ENCODE data around the gene DDX39A.

The DDX39A gene

GRCh38 chr19:14433554-14434501 is 14.7 kb upstream of the DDX39A start:
- DNase-seq, result no peak

DNA sequence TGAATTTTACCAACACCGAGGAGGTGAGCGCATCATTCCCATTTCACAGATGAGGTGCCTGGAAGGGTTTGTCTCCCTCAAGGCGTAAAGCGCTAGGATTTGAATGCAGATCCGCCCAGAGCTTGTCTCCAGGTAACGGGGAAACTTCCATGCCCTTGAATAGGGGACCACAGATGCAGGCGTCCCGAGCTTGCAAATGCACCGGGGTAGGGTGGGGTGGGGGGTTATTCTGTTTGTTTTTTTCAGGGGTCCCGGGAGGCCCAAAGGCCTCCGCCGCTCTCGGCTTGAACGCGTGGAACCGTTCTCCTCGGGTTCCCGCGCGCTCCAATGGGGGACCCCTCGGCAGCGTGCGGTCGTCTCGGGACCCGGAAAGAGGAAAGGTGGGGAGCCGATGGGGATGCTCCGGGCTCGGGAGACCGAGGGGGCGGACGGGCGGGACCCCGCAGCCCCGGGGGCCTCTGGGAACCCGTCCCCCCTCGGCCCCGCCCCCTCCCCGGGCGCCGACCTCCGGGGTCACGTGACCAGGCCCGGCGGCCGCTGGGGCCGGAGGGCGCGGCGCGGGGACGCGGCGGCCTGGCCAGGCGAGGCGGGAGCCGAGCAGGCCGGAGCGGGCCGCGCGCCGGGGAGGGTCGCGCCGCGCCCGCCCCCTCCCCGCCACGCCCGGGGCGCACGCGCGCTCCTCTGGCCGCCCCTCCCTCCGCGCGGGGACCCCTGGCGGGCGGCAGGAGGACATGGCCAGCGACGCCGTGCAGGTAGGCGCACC is 13.8 kb upstream of the DDX39A start, which contains the start of gene PKN1:
Gene PKN1 (plus strand): TSS at position 516 of the 763 bp plus-strand sequence. CDS start 216 bp downstream, at position 732.
- DNase-seq, result no peak

DNA sequence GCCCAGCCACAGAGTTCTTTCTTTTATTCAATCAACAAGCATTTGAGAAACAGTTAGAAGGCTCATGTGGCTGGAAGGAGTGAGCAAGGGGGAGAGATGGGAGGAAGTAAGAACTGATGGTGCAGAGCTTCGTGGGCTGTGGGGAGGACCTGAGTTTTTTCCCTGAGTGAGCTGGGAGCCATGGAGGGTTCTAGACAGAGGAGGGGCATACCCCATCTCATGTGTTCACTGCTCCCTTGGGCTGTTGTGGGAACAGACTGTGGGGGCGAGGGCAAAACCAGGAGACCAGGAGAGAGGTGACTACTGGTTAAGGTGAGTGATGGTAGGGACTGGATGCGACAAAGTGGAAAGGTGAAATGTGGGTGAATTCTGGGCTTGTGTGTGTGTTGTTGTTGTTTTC is 11.6 kb upstream of the DDX39A start:
- no peak for DNase-seq

GRCh38 chr19:14428882-14429416 is 9.8 kb upstream of the DDX39A start:
- DNase-seq, result no peak

DNA sequence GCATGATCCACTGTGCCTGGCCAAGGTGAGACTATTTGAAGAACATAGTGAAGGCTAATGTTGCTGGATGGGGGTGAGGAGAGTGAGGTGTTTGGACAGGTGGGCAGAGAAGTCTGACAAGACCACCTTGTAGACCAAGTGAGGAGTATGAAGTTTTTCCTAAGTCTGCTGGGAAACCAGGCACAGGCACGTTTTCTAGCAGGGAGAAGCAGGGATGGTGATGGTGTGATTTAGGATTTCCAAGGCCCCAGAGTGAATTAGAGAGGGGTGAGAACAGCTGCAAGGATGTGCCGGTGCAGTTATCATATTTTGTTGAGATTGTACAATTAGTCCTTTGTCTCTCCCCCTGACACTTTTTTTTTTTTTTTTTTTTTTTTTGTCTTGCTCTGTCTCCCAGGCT is 8.3 kb upstream of the DDX39A start:
- no peak for DNase-seq

DNA sequence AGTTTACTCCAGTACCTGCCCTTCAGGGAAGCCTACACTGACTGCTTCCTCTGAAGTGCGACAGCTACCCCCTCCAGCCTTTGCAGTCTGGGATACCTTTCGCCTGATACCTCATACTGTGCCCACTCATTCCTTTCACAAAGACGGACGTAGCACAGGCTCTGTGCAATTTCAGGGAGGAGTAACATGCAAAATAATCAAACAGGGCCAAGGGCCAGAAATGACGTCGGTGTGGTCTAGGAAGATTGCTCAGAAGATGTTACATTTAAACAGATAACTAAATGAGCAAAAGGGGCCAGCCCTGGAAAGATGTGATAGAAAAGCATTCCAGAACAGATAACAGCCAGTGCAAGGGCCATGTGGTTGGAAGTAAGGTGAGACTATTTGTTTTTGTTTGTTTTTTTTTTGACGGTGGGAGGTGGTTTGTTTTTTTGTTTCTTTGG is 6.6 kb upstream of the DDX39A start:
- DNase-seq, result no peak

GRCh38 chr19:14418856-14419105 is 360 bp downstream of the DDX39A start:
- DNase-seq, result no peak

GRCh38 chr19:14416817-14417231 is 2.3 kb downstream of the DDX39A start:
- no peak for DNase-seq

- no peak for DNase-seq
Observed at GRCh38 chr19:14414926-14415690, 4.0 kb downstream of the DDX39A start.

DNA sequence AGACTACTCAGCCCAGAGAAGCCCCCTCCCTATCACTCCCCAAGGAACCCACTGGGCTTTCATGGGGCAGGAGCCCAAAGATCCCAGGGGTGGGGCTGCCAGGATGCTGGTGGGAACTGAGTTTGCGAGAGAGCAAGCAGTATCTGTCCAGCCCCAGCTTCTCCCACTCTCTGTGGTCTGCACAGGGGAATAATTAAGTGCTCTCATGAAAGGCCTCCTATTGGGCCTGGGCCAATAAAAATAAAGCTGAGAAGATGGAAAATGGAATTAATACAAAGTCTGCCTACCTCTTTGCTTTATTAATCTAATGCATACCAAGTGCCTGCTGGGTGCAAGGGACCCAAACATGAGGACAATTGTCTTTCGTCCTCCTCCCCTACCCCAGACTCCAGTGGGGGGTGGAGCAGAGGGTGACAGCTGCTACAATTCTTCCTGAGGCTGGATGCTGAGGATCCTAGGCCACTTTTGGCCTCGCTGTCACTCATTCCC is 5.4 kb downstream of the DDX39A start:
- no peak for DNase-seq

- no peak for DNase-seq
Observed at GRCh38 chr19:14412996-14413692, 6.0 kb downstream of the DDX39A start.

DNA sequence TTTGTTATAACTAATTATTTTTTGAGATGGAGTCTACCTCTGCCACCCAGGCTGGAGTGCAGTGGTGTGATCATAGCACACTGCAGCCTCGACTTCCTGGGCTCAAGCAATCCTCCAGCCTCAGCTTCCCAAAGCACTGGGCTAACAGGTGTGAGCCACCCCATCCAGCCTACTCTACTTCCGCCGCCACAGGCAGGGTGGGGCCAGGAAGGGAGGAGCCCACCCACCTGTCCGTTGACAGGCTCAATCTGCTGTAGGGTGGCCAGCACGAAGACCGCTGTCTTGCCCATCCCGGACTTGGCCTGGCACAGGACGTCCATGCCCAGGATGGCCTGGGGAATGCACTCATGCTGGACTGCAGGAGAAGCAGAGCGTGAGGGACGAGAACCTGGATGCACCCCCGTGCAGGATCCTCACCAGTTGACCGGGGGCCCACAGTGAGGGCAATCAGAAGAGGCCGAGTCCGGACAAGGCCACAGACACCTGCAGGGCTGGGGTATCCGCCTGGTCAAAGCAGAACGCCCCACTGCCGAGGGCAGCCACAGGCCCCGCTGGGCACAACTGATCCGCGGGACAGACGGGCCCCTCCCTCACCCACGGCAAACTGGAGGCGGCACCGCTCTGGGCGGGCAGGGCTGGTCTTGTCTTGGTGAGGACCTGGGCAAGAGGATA is 6.7 kb downstream of the DDX39A start:
- no peak for DNase-seq

DNA sequence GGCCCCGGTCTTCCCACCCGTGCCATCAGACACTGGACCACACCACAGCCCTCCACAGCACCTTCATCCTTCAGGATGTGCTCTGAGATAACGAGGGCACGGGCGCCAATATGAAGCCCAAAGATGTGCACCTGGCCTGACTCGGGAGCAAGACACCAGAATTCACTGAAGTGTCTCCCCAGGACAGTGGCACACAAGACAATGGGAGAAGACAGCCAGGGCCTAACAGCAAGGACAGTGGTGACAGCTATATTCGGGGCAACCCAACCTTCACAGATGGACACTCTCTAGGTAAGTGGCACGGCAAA is 7.2 kb downstream of the DDX39A start:
- no peak for DNase-seq

GRCh38 chr19:14411161-14411937 is 7.8 kb downstream of the DDX39A start:
- DNase-seq, result no peak

DNA sequence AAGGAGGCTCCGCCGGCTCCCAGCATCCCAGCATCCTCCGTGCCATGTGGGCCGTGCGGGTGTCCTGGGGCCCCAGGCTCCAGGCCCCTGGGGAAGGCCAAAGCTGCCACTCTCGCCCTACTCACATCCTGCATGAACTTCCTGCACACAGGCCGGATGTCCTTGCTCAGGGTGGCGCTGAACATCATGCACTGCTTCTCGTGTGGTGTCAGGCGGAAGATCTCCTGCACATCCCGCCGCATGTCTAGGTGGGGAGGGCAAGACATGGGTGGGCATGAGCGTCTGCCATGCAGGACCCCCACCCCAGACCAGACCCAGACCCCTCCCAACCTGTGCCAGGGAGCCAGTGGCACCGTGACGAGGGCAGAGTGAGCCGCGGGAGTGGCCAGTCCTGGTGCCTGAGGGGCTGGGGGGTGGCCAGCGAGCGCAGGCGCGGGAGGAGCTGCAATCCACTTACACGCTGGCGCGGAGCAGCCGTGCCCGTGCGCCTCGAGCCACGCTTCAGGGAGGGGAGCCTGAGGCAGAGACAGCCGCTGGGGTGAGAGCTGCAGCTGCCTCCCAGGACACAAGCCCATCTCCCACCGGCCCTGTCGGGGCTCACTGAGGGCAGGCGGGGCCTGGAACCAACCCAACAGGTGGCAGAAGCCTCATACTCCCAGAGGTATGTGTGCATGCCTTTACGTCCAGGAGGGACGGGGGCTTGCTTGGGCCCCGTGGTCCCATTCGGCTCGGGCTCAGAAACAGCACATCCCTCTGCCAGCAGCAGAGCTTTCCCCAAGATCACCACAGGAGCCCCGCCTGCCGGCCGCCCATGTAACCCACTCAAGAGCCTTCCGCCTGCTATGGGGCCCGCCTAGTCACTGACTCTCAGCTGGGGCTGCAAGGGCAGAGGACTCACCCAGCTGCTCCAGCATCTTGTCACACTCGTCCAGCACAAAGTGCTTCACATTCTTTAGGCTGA is 8.8 kb downstream of the DDX39A start:
- no peak for DNase-seq

DNA sequence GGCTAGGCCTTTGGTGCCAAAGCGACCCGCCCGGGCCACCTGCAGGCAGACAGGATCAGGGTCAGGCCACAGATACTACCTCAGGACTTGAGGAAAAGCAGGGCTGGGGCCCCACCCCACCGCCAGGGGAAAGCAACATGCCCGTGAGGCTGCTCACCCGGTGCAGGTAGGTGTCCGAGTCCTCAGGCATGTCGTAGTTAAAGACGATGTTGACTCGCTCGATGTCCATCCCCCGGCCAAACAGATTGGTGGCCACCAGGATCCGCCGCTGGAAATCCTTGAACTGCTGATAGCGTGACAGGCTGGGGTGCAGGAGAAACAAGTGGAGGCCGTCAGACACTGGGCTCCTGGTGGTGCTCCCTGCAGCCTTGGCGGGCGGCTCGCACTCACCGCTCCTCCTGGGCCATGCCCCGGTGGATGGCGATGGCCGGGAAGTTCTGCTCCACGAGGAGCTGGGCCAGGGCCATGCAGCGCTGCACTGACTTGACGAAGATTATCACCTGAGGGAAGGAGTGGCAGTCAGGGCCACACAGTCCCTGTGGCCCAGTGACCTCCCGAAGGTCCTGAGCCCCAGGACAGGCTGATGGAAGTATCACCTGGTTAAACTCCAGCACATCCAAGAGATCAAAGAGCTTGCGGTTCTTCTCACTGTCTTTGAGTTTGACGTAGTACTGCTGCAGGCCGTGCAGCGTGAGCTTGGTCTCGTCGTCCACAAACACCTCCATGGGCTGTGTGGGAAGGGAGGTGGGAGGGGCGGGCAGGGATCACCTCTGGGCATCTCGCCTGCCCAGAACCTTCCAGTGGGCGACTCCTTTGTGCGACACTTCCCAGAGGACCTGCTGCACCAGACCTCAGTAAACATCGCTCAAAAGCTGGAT is 9.8 kb downstream of the DDX39A start:
- DNase-seq, result no peak

- DNase-seq, result no peak
Observed at GRCh38 chr19:14408491-14409145, 10.5 kb downstream of the DDX39A start.
